Endothelial cell of umbilical vein (primary cell): ENCODE measurements around the gene VSIR. TPM values are rescaled to one million over a fixed set of nuclear protein-coding genes. Genes with fewer than 3 reads are reported as not detected.

ENCODE experiments used
- BruUV-seq: library from RNA; stranded (reverse); fragments of 400-500 nt; replicated peaks from 2 replicates; lab custom pipeline; 2021; lab: Mats Ljungman, UMichigan
- CTCF ChIA-PET: fragments of 300-600, 350-600 bp; sonication (Branson Sonifier 250); formaldehyde crosslinking; loops from one replicate; lab custom pipeline; 2021; ENCODE audit warnings: antibody characterized with exemption, inconsistent platforms; lab: Charles Lee
- POLR2A ChIA-PET: fragments of 300-600, 350-600 bp; sonication (Branson Sonifier 250); formaldehyde crosslinking; loops from one replicate; lab custom pipeline; 2021; ENCODE audit warnings: antibody characterized with exemption, inconsistent platforms; lab: Charles Lee
- DNase-seq: peaks from one replicate; pipeline ENCODE4 v3.0.0-alpha.2; 2011; ENCODE audit warnings: low read depth, low spot score
- FAIRE-seq: peaks from 2 replicates; lab custom pipeline; 2011; peaks lifted over from hg19 to GRCh38; lab: Jason Lieb, UNC
- H2AFZ ChIP-seq: 2 replicates; pipeline ENCODE4 v1.6.0; 2012; ENCODE audit warnings: low read depth, low read length, control low read depth, inconsistent platforms
- H3K27ac ChIP-seq: 2 replicates; pipeline ENCODE4 v1.5.1; 2011; ENCODE audit warnings: low read depth, mild to moderate bottlenecking, control low read depth, low read length, moderate library complexity; ENCODE audit not compliant: insufficient read depth
- H3K27me3 ChIP-seq, 2 experiments: 2 replicates each; pipeline versions ENCODE4 v1.6.0 to v1.6.1; 2011; ENCODE audit warnings: low read length in 2 of 2, mixed read lengths in 1 of 2; ENCODE audit not compliant: control insufficient read depth in 2 of 2, insufficient read depth in 2 of 2
- H3K36me3 ChIP-seq, 2 experiments: 2 replicates in 1 of 2; 3 replicates in 1 of 2; pipeline ENCODE4 v1.5.1; 2011; ENCODE audit warnings: low read length in 2 of 2, mild to moderate bottlenecking in 1 of 2, moderate library complexity in 1 of 2; ENCODE audit not compliant: control insufficient read depth in 2 of 2, insufficient read depth in 2 of 2; ENCODE audit errors: extremely low read depth in 1 of 2
- H3K4me1 ChIP-seq: 3 replicates; pipeline ENCODE4 v1.5.1; 2011; ENCODE audit warnings: mild to moderate bottlenecking, low read length; ENCODE audit not compliant: control insufficient read depth, insufficient read depth; ENCODE audit errors: extremely low read depth
- H3K4me2 ChIP-seq: 2 replicates; pipeline ENCODE4 v1.6.1; 2011; ENCODE audit warnings: low read length, control low read depth, mixed read lengths; ENCODE audit not compliant: insufficient read depth
- H3K4me3 ChIP-seq, 3 experiments: fragments of 200-600 bp in 1 of 3; sonication (generic), shearing (Covaris generic) in 1 of 3; replicated peaks in 1 of 3; 2 replicates each; pipeline ENCODE4 v1.5.1; 2011 to 2016; ENCODE audit warnings: control low read depth in 3 of 3, low read length in 3 of 3, mild to moderate bottlenecking in 2 of 3, inconsistent platforms in 1 of 3, low read depth in 1 of 3, moderate library complexity in 1 of 3; ENCODE audit not compliant: insufficient read depth in 1 of 3
- H3K79me2 ChIP-seq: 2 replicates; pipeline ENCODE4 v1.6.0; 2012; ENCODE audit warnings: low read length, inconsistent platforms; ENCODE audit not compliant: control insufficient read depth, insufficient read depth
- H3K9ac ChIP-seq: replicated peaks from 2 replicates; pipeline ENCODE3; 2011; ENCODE audit warnings: low read length, control low read depth; ENCODE audit not compliant: insufficient read depth; ENCODE audit errors: extremely low read depth
- H3K9me1 ChIP-seq: replicated peaks from 3 replicates; pipeline ENCODE4 v1.6.0; 2011; ENCODE audit warnings: mild to moderate bottlenecking, low read length; ENCODE audit not compliant: control insufficient read depth, insufficient read depth; ENCODE audit errors: extremely low read depth
- H3K9me3 ChIP-seq: replicated peaks from 2 replicates; pipeline ENCODE4 v1.5.1; 2012; ENCODE audit warnings: low read length, inconsistent platforms; ENCODE audit not compliant: control insufficient read depth, insufficient read depth
- H4K20me1 ChIP-seq: replicated peaks from 2 replicates; pipeline ENCODE3; 2011; ENCODE audit warnings: mild to moderate bottlenecking, low read length; ENCODE audit not compliant: control insufficient read depth, insufficient read depth; ENCODE audit errors: extremely low read depth
- CTCF ChIP-seq, 2 donors: IDR thresholded peaks; 1 replicate in 1 of 2; 2 replicates in 1 of 2; pipeline ENCODE4 v1.5.1; 2011; ENCODE audit warnings: low read length in 2 of 2, mild to moderate bottlenecking in 2 of 2, moderate library complexity in 2 of 2, control low read depth in 1 of 2, inconsistent platforms in 1 of 2, low read depth in 1 of 2; ENCODE audit not compliant: insufficient read depth in 1 of 2; ENCODE audit errors: extremely low read depth in 1 of 2
- EZH2 ChIP-seq: IDR thresholded peaks from 2 replicates; pipeline ENCODE4 v1.6.1; 2012; ENCODE audit warnings: borderline replicate concordance, low read depth, mild to moderate bottlenecking, moderate library complexity, low read length, inconsistent platforms; ENCODE audit not compliant: severe bottlenecking
- GATA2 ChIP-seq: IDR thresholded peaks from 2 replicates; pipeline ENCODE4 v1.7.0; 2011; ENCODE audit warnings: low read depth, mild to moderate bottlenecking, moderate library complexity, mixed read lengths, low read length; ENCODE audit not compliant: insufficient read length, insufficient read depth
- POLR2A ChIP-seq: IDR thresholded peaks from 2 replicates; pipeline ENCODE4 v1.6.1; 2012; ENCODE audit warnings: low read depth, mild to moderate bottlenecking, control low read depth, low read length
- POLR2AphosphoS5 ChIP-seq: IDR thresholded peaks from 2 replicates; pipeline ENCODE4 v1.6.1; 2012; ENCODE audit warnings: low read depth, mild to moderate bottlenecking, control low read depth, low read length, moderate library complexity; ENCODE audit not compliant: insufficient read depth
- dilution Hi-C: fragments of 300-500 bp; cut with MboI; formaldehyde crosslinking; loops from one replicate; pipeline ENCODE4 v1.15.0; 2019; ENCODE audit warnings: low sequenced_read_pairs; ENCODE audit not compliant: extremely low pct_ligation_motif_present
- intact Hi-C: fragments of 100-400 bp; cut with micrococcal nuclease; formaldehyde crosslinking; loops from one replicate; pipeline ENCODE4 v1.10.0; 2022
- polyA plus RNA-seq, 4 experiments: library from polyadenylated mRNA; depleted of rRNA in 3 of 4; stranded (reverse) in 3 of 4; unstranded in 1 of 4; fragments of >200 nt; gene quantifications; 2 replicates each; pipeline versions ENCODE4 v1.2.1 to v1.2.3, GENCODE V29; 2011 to 2012; ENCODE audit warnings: missing spikeins in 1 of 4
- total RNA-seq: library from RNA; stranded (reverse); gene quantifications from 2 replicates; pipeline ENCODE4 v1.2.3, GENCODE V29; 2021

The VSIR gene
- total and polyA plus RNA-seq, 2 donors (not counting 3 experiments of a cell fraction or from before 2014, with no cell fraction given) = 4.9 to 6.3 TPM

- no peak overlapping the region for H3K4me3 ChIP-seq
- H3K9ac ChIP-seq = no peak overlapping the region
- no peaks in the 10 kb centered on the region for H3K36me3 ChIP-seq
- intact Hi-C loops (loop anchor here (2.0 to 10.0 kb wide), 3 partner anchors 46 to 168 kb away; partner anchors contain the start of gene VSIR), dilution Hi-C loops (no loop called here)
- DNase-seq (no peak), FAIRE-seq (no peak)
- CTCF ChIA-PET = interaction anchor here (0.9 to 2.5 kb wide), 5 partner anchors 9 to 86 kb away, joined by 3 to 15 read pairs (median 3); partner anchors contain the start of gene VSIR
- no peaks in the 10 kb centered on the region for H3K9me3 ChIP-seq
- no peak for TF ChIP-seq POLR2A
- TF ChIP-seq GATA2 = no peak
- no peak for TF ChIP-seq CTCF (IDR thresholded peaks at IDR 0.05; ENCODE audit: extremely low read depth in 1 of 2, insufficient read depth in 1 of 2, low read depth in 1 of 2, low read length in 2 of 2)
- no peak for TF ChIP-seq EZH2
- TF ChIP-seq POLR2AphosphoS5 = no peak
- H3K27me3 ChIP-seq = no peaks in the 10 kb centered on the region
- peaks cover 3% of the 10 kb centered on the region for H3K4me1 ChIP-seq
- H2AFZ ChIP-seq = no peak overlapping the region
- H3K27ac ChIP-seq = no peak overlapping the region
- no TSS peak for BruUV-seq
- no peaks in the 10 kb centered on the region for H3K9me1 ChIP-seq
- no peaks in the 10 kb centered on the region for H4K20me1 ChIP-seq
- no peak overlapping the region for H3K4me2 ChIP-seq
- H3K79me2 ChIP-seq = no peaks in the 10 kb centered on the region
- POLR2A ChIA-PET = no interaction called here
Observed at GRCh38 chr10:71726580-71727104, 46.7 kb downstream of the VSIR start.
